Bronchial epithelial cell (primary cell): ENCODE data around the gene C1QTNF6. TPM values are rescaled to one million over a fixed set of nuclear protein-coding genes. Genes with fewer than 3 reads are reported as not detected.

Experiments used
- DNase-seq: peaks from one replicate; pipeline ENCODE4 v3.0.0-alpha.2; 2010; ENCODE audit warnings: low read depth
- FAIRE-seq: peaks from 2 replicates; lab custom pipeline; 2011; peaks lifted over from hg19 to GRCh38; lab: Jason Lieb, UNC
- H3K27me3 ChIP-seq: 2 replicates; pipeline ENCODE4 v1.5.1; 2011; ENCODE audit warnings: low read length; ENCODE audit not compliant: control insufficient read depth, insufficient read depth
- H3K36me3 ChIP-seq: 2 replicates; pipeline ENCODE4 v1.5.1; 2011; ENCODE audit warnings: low read length; ENCODE audit not compliant: control insufficient read depth, insufficient read depth
- H3K4me3 ChIP-seq: 2 replicates; pipeline ENCODE4 v1.5.1; 2011; ENCODE audit warnings: mild to moderate bottlenecking, low read depth, low read length, control low read depth
- total RNA-seq: library from RNA; depleted of rRNA; stranded (reverse); fragments of >200 nt; gene quantifications from 2 replicates; pipeline ENCODE4 v1.2.1, GENCODE V29; 2014
- TF ChIP-seq, protein P1 (sequence below): IDR thresholded peaks from 2 replicates; pipeline ENCODE4 v1.5.1; 2011; ENCODE audit warnings: mild to moderate bottlenecking, moderate library complexity, low read length, control low read depth, inconsistent platforms; ENCODE audit not compliant: insufficient read depth, severe bottlenecking

C1QTNF6 gene
- total RNA-seq, 1 donor from 2014 or later: 2.9 TPM

DNA sequence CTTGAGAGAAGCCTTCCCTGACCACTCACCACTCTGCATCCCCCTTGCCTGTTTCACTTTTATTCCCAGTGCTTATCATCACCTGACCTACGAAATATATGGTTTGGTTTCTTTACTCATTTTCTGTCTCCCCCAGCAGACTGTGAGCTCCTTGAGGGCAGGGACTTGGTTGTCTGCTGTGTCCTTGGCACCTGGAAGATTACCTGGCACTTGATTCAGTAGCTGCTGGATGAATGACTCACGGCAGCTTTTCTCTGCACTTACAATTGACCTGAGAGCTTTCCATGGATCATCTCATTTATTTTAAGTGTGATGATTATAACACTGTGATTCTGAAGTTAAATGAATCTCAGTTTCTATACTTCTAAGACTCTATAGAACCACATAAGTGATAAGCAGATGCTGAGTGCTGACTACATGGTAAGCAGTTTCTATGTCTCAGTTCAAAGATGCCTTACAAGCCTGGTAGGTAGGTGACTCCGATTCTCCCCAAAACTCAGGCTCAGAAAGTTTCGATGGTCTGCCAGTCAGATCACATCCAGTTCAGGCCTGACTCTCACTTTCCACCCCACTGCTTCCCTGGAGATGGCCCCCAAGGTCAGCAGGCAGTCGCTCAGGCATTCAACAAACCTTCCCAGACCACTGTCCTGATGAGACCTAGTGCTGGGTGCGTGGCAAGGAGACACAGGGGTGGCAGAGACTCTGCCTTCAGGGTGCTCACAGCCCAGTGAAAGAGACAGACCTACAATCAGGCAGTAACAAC, 50.0 kb downstream of the C1QTNF6 start:
- no peaks in the 10 kb centered on the region for H3K27me3 ChIP-seq
- H3K4me3 ChIP-seq: no peak overlapping the region
- no peaks in the 10 kb centered on the region for H3K36me3 ChIP-seq
- DNase-seq: no peak
- TF ChIP-seq, protein P1, sequence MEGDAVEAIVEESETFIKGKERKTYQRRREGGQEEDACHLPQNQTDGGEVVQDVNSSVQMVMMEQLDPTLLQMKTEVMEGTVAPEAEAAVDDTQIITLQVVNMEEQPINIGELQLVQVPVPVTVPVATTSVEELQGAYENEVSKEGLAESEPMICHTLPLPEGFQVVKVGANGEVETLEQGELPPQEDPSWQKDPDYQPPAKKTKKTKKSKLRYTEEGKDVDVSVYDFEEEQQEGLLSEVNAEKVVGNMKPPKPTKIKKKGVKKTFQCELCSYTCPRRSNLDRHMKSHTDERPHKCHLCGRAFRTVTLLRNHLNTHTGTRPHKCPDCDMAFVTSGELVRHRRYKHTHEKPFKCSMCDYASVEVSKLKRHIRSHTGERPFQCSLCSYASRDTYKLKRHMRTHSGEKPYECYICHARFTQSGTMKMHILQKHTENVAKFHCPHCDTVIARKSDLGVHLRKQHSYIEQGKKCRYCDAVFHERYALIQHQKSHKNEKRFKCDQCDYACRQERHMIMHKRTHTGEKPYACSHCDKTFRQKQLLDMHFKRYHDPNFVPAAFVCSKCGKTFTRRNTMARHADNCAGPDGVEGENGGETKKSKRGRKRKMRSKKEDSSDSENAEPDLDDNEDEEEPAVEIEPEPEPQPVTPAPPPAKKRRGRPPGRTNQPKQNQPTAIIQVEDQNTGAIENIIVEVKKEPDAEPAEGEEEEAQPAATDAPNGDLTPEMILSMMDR: no peak
- FAIRE-seq: peak; percentile 55

DNA sequence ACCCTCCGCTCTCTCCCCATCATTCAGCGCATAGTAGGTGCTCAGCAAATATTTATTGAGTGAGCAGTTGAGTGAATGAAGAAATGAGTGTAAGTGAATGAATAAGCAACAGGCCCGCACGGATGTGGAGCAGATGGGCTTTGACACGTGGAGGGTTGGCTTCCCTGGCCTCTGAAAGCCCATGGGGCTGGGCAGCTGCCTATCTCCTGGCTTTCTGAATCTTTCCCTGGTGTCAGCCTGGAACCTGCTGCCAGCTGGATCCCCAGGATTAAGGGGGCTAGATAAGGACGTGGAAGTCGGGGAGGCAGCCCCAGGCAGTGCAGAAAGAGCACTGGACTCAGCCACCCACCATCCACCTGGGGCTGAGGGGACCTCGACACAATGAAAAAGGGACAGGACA, 50.9 kb downstream of the C1QTNF6 start:
- FAIRE-seq: no peak
- Histone ChIP-seq H3K36me3 (no peaks in the 10 kb centered on the region), H3K27me3 (no peaks in the 10 kb centered on the region), H3K4me3 (no peak overlapping the region)
- no peak for DNase-seq
- TF ChIP-seq, protein P1: no peak

DNA sequence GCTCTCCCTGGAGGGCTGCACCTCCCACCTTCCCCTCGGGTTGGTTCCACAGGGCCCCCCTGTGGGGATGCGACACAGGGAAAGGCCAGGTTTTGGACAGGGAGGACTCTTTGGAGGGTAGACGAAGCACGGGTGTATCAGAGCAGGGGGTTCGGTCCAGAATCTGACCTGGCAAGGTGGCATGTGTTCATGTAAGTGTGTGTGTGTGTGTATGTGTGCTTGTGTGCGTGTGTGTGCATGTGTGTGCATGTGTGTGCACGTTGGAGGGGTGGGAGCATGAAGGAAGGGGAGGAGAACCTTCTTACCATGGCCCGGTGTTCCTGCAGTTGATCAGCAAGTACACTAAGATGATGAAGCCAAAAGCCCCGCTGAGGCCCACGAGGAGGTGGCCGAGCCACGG, 53.0 kb downstream of the C1QTNF6 start:
- DNase-seq (no peak), FAIRE-seq (peak; percentile 18)
- TF ChIP-seq, protein P1: no peak
- H3K36me3 ChIP-seq: no peaks in the 10 kb centered on the region
- no peaks in the 10 kb centered on the region for H3K27me3 ChIP-seq
- H3K4me3 ChIP-seq: no peak overlapping the region

DNA sequence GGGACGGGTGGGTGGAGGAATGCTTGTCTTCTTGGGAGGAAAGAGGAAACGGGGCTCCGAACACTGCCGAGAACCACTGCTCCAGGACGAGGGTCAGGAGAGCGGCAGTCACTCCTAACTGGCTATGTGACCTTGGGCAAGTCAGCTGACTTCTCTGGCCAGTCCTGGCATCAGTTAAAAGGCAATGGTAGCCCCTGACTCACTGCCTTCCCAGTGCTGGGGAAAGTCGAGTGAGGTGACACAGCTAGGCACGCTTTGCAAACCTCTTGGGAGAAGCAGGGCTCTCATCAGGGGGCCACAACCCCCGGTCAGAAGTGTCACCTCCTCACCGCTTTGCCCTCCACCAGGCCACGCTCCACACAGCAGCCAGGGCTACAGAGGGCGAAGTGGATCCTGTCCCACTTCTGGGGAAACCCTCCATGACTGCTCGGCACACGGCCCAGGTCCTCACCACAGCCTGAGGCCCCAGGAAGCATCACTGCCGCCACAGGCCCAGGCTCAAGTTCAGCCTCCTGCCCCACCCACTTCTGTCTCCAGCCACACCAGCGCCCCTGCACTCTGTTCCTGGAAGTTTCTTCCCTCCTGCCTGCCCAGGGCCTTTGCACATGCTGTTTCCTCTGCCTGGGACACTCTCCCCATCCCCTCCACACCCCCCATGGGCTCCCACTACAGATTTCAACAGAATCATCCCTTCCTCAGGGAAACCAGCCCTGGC, 54.6 kb downstream of the C1QTNF6 start:
- Histone ChIP-seq H3K4me3 (no peak overlapping the region), H3K27me3 (no peaks in the 10 kb centered on the region), H3K36me3 (no peaks in the 10 kb centered on the region)
- TF ChIP-seq, protein P1: no peak
- FAIRE-seq (no peak), DNase-seq (no peak)

DNA sequence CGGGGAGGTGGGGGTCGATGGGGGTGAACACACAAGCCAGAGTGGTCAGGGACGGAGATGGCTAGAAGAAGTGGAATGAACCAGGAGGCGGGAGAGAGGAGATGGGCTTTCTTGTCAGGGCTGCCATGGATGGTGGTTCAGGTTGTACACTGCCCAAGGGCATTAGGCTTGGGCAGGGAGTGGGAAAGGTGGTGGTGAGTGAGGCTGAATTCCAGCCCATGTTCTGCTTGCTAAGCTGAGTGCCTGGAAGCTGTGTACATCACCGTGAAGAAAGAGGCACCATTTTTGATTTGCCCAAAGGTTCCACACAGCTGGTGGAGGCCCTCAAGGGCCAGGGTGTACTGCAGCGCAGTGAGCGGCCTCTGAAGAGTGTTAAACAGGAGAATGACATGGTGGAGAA, 55.3 kb downstream of the C1QTNF6 start:
- DNase-seq: no peak
- TF ChIP-seq, protein P1: no peak
- Histone ChIP-seq H3K36me3 (no peaks in the 10 kb centered on the region), H3K4me3 (no peak overlapping the region), H3K27me3 (no peaks in the 10 kb centered on the region)
- FAIRE-seq: peak; percentile 88

Other genes with a start within 250 kb of the C1QTNF6 start
- gene TST, start 168.8 kb downstream of the C1QTNF6 start, total RNA-seq: 45.8 and 102 TPM in 2 replicates
- 96.3 and 121 TPM in 2 replicates for gene MPST, start 168.5 kb downstream of the C1QTNF6 start, total RNA-seq
- gene KCTD17, start 136.5 kb downstream of the C1QTNF6 start, total RNA-seq: 7.4 and 22.3 TPM in 2 replicates
- not detected in 2 replicates for gene TMPRSS6, start 78.5 kb downstream of the C1QTNF6 start, total RNA-seq
- not detected in 2 replicates for gene IL2RB, start 38.3 kb downstream of the C1QTNF6 start, total RNA-seq
- not detected in 2 replicates for gene SSTR3, start 24.2 kb upstream of the C1QTNF6 start, total RNA-seq
- gene RAC2, start 56.0 kb upstream of the C1QTNF6 start, total RNA-seq: 2.6 and 6.3 TPM in 2 replicates
- gene CYTH4, start 94.3 kb upstream of the C1QTNF6 start, total RNA-seq: not detected in 2 replicates
- gene ELFN2, start 239.2 kb upstream of the C1QTNF6 start, total RNA-seq: 0.26 and 0.51 TPM in 2 replicates